ENCODE data around the gene MAP1B. TPM values are rescaled to one million over a fixed set of nuclear protein-coding genes. Genes with fewer than 3 reads are reported as not detected.

MAP1B gene
- 107 and 120 TPM in 2 replicates for total RNA-seq

GRCh38 chr5:72107131-72107900 lies at the start of gene MAP1B:
Gene MAP1B, plus strand, starts transcription at chr5:72107475. Its CDS starts 57 bp downstream, at chr5:72107532.

Other genes with a start within 250 kb of the MAP1B start
- gene MRPS27, start 212.8 kb downstream of the MAP1B start, total RNA-seq = 61.8 and 65.6 TPM in 2 replicates
- gene PTCD2, start 212.9 kb downstream of the MAP1B start, total RNA-seq = 9.3 and 9.5 TPM in 2 replicates

All from mammary microvascular endothelial cell (primary cell).